Neural progenitor cell (in vitro differentiated cells): ENCODE results near the gene MDM4. TPM values are rescaled to one million over a fixed set of nuclear protein-coding genes. Genes with fewer than 3 reads are reported as not detected.
"Not testable (repeated sequence)": the region's sequence is repeated elsewhere in the genome, so short reads cannot be mapped to it uniquely, and the experiment has no call there.

ENCODE experiments used
- DNase-seq: peaks from one replicate; pipeline ENCODE4 v3.0.0-alpha.2; 2016; ENCODE audit warnings: low spot score
- H2AFZ ChIP-seq: fragments of 200-600 bp; sonication (generic); replicated peaks from 2 replicates; pipeline ENCODE4 v1.6.1; 2016; ENCODE audit warnings: antibody characterized with exemption
- H3F3A ChIP-seq: fragments of 200-600 bp; sonication (generic); 2 replicates; pipeline ENCODE4 v1.6.1; 2016; ENCODE audit warnings: antibody characterized with exemption, low read depth
- H3K27ac ChIP-seq: fragments of 200-600 bp; sonication (generic); 2 replicates; pipeline ENCODE4 v1.5.1; 2016; ENCODE audit warnings: mild to moderate bottlenecking
- H3K27me3 ChIP-seq: fragments of 200-600 bp; sonication (generic); 2 replicates; pipeline ENCODE4 v1.6.1; 2016; ENCODE audit warnings: mild to moderate bottlenecking, moderate library complexity
- H3K36me3 ChIP-seq: fragments of 200-600 bp; sonication (generic); 2 replicates; pipeline ENCODE4 v1.5.1; 2016
- H3K4me1 ChIP-seq: fragments of 200-600 bp; sonication (generic); 2 replicates; pipeline ENCODE4 v1.6.1; 2016; ENCODE audit warnings: mixed run types
- H3K4me2 ChIP-seq: fragments of 200-600 bp; sonication (generic); 2 replicates; pipeline ENCODE4 v1.6.1; 2016
- H3K4me3 ChIP-seq: fragments of 200-600 bp; sonication (generic); 2 replicates; pipeline ENCODE4 v1.5.1; 2016
- H3K79me2 ChIP-seq: fragments of 200-600 bp; sonication (generic); 2 replicates; pipeline ENCODE4 v1.6.1; 2016; ENCODE audit warnings: low read depth
- H3K9ac ChIP-seq: fragments of 200-600 bp; sonication (generic); 2 replicates; pipeline ENCODE4 v1.6.1; 2016
- H3K9me3 ChIP-seq: fragments of 200-600 bp; sonication (generic); 2 replicates; pipeline ENCODE4 v1.5.1; 2016; ENCODE audit warnings: low read depth
- H4K20me1 ChIP-seq: fragments of 200-600 bp; sonication (generic); 2 replicates; pipeline ENCODE4 v1.6.1; 2016; ENCODE audit warnings: low read depth
- H3K27ac Mint-ChIP-seq: 3 replicates; pipeline ENCODE4 v1.8.0; 2021; ENCODE audit warnings: mixed read lengths
- H3K27me3 Mint-ChIP-seq: 2 replicates; pipeline ENCODE4 v1.8.0; 2022; ENCODE audit warnings: low read depth, mild to moderate bottlenecking, inconsistent platforms, moderate library complexity, mixed read lengths; ENCODE audit not compliant: insufficient read depth
- H3K36me3 Mint-ChIP-seq: 3 replicates; pipeline ENCODE4 v1.8.0; 2021; ENCODE audit warnings: mixed read lengths
- H3K4me1 Mint-ChIP-seq: 3 replicates; pipeline ENCODE4 v1.8.0; 2021; ENCODE audit warnings: mixed read lengths
- H3K4me3 Mint-ChIP-seq: 3 replicates; pipeline ENCODE4 v1.8.0; 2021; ENCODE audit warnings: mild to moderate bottlenecking, moderate library complexity, mixed read lengths
- H3K9me3 Mint-ChIP-seq: 3 replicates; pipeline ENCODE4 v1.8.0; 2020; ENCODE audit warnings: mixed read lengths
- EZH2 ChIP-seq: fragments of 200-600 bp; sonication (generic); IDR thresholded peaks from 2 replicates; pipeline ENCODE4 v1.6.1; 2017; ENCODE audit warnings: antibody characterized with exemption, mild to moderate bottlenecking, moderate library complexity
- EZH2phosphoT487 ChIP-seq: fragments of 200-600 bp; sonication (generic); IDR thresholded peaks from 2 replicates; pipeline ENCODE4 v1.6.1; 2017; ENCODE audit warnings: antibody characterized with exemption
- total RNA-seq: library from RNA; depleted of rRNA; stranded (reverse); fragments of >200 nt; gene quantifications from 2 replicates; pipeline ENCODE4 v1.2.3, GENCODE V29; 2015; ENCODE audit warnings: low replicate concordance
- TF ChIP-seq, protein P1 (sequence below): fragments of 200-600 bp; sonication (generic); IDR thresholded peaks from 2 replicates; pipeline ENCODE4 v1.5.1; 2017; ENCODE audit warnings: antibody characterized with exemption, mild to moderate bottlenecking

Gene MDM4
- total RNA-seq, 1 donor from 2014 or later, result 72.9 TPM

DNA sequence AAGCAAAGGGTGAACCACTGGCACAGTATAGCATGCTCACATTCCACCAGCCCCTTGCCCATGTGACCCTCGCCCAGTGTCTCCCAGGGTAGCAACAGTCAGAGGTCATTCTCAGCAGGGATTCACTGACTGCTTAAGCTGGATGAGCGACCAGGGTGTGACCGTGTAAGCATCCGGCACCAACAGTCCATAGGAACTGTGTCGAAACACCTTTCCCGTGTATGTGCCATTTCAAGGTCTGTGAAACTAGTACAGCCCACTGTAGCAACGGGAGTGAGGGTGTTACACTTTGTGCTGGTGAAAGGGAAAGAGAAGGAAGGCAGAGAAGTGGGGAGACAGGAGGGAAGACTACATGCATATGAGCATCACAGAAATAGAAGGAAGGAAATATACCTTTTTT, 32.4 kb upstream of the MDM4 start:
- no peak for DNase-seq
- Mint-ChIP-seq H3K27ac (no peak overlapping the region), H3K4me1 (peaks cover 64% of the 10 kb centered on the region)

DNA sequence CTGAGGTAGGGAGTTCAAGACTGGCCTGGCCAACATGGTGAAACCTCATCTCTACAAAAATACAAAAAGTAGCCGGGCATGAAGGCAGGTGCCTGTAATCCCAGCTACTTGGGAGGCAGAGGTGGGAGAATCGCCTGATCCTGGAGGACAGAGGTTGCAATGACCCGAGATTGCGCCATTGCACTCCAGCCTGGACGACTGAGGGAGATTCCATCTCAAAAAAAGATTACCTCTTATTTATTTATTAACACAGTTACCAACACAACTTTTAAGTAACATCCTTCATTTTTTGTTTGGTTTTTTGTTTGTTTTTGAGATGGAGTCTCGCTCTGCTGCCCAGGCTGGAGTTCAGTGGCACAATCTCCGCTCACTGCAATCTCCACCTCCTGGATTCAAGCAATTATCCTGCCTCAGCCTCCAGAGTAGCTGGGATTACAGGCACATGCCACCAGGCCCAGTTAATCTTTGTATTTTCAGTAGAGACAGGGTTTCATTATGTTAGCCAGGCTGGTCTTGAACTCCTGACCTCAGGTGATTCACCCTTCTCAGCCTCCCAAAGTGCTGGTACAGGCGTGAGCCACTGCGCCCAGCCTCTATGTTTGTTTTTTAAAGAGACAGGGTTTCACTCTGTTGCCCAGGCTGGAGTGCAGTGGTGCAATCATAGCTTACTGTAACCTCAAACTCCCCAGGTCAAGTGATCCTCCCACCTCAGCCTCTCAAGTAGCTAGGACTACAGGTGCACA, 29.5 kb upstream of the MDM4 start:
- H2AFZ ChIP-seq, H3K27me3 ChIP-seq, H3K4me3 Mint-ChIP-seq, H3K27ac Mint-ChIP-seq, H3K27me3 Mint-ChIP-seq, H3K27ac ChIP-seq, H3K9ac ChIP-seq, H3K36me3 ChIP-seq, H3K4me2 ChIP-seq, H3K9me3 Mint-ChIP-seq, H3K4me3 ChIP-seq, DNase-seq, H3K9me3 ChIP-seq: not testable (repeated sequence)
- Histone ChIP-seq H3K4me1 (peaks cover 24% of the 10 kb centered on the region), H3F3A (peaks cover 20% of the 10 kb centered on the region), H4K20me1 (peaks cover 77% of the 10 kb centered on the region), H3K79me2 (peaks cover 83% of the 10 kb centered on the region)
- Mint-ChIP-seq H3K4me1 (peaks cover 40% of the 10 kb centered on the region), H3K36me3 (peaks cover 20% of the 10 kb centered on the region)

More for the DNA sequence above, 32.4 kb upstream of the MDM4 start:
- Histone ChIP-seq H3F3A (peaks cover 16% of the 10 kb centered on the region), H3K4me2 (no peak overlapping the region), H3K27ac (no peak overlapping the region), H3K4me3 (no peak overlapping the region), H3K27me3 (no peaks in the 10 kb centered on the region), H3K4me1 (peaks cover 34% of the 10 kb centered on the region), H2AFZ (no peak overlapping the region), H3K79me2 (peaks cover 75% of the 10 kb centered on the region), H3K9me3 (no peaks in the 10 kb centered on the region), H3K9ac (no peak overlapping the region), H4K20me1 (peaks cover 72% of the 10 kb centered on the region), H3K36me3 (no peaks in the 10 kb centered on the region)
- H3K4me3 Mint-ChIP-seq, result no peak overlapping the region
- peaks cover 20% of the 10 kb centered on the region for H3K36me3 Mint-ChIP-seq
- TF ChIP-seq, protein P1, sequence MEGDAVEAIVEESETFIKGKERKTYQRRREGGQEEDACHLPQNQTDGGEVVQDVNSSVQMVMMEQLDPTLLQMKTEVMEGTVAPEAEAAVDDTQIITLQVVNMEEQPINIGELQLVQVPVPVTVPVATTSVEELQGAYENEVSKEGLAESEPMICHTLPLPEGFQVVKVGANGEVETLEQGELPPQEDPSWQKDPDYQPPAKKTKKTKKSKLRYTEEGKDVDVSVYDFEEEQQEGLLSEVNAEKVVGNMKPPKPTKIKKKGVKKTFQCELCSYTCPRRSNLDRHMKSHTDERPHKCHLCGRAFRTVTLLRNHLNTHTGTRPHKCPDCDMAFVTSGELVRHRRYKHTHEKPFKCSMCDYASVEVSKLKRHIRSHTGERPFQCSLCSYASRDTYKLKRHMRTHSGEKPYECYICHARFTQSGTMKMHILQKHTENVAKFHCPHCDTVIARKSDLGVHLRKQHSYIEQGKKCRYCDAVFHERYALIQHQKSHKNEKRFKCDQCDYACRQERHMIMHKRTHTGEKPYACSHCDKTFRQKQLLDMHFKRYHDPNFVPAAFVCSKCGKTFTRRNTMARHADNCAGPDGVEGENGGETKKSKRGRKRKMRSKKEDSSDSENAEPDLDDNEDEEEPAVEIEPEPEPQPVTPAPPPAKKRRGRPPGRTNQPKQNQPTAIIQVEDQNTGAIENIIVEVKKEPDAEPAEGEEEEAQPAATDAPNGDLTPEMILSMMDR, result no peak
- no peak for TF ChIP-seq EZH2
- no peak for TF ChIP-seq EZH2phosphoT487
- peaks cover 4% of the 10 kb centered on the region for H3K27me3 Mint-ChIP-seq
- H3K9me3 Mint-ChIP-seq, result no peaks in the 10 kb centered on the region

DNA sequence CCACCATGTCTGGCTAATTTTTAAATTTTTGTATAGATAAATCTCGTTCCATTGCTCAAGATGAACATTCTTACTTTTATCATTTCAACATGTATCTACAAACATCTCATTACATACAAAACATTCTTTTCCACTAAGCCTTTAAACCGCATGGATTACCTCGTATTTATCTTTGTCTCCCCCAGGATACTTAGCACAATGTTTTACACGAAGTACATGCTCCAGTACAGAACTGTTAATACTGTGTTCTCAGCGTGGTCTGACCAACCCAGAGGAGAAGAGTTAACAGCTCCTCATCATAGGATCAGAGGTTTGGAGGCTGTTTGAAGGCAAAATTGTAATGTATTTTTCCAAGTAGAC, 29.0 kb upstream of the MDM4 start:
- H3K36me3 Mint-ChIP-seq, result peaks cover 20% of the 10 kb centered on the region
- no peaks in the 10 kb centered on the region for H3K27me3 ChIP-seq
- no peak overlapping the region for H3K4me3 Mint-ChIP-seq
- H3K4me2 ChIP-seq, result no peak overlapping the region
- H3K9me3 Mint-ChIP-seq, result no peaks in the 10 kb centered on the region
- no peak overlapping the region for H3K9ac ChIP-seq
- H3K79me2 ChIP-seq, result peaks cover 88% of the 10 kb centered on the region
- no peak overlapping the region for H3K27ac Mint-ChIP-seq
- H3K9me3 ChIP-seq, result no peaks in the 10 kb centered on the region
- H3K4me1 Mint-ChIP-seq, result peaks cover 40% of the 10 kb centered on the region
- H4K20me1 ChIP-seq, result peaks cover 77% of the 10 kb centered on the region
- H3K36me3 ChIP-seq, result no peaks in the 10 kb centered on the region
- no peak overlapping the region for H3K4me3 ChIP-seq
- H3K27me3 Mint-ChIP-seq, result no peaks in the 10 kb centered on the region
- peaks cover 28% of the 10 kb centered on the region for H3K4me1 ChIP-seq
- no peak for TF ChIP-seq EZH2
- no peak for TF ChIP-seq EZH2phosphoT487
- TF ChIP-seq, protein P1, result no peak
- no peak for DNase-seq
- no peak overlapping the region for H3K27ac ChIP-seq
- peaks cover 14% of the 10 kb centered on the region for H3F3A ChIP-seq
- no peak overlapping the region for H2AFZ ChIP-seq

DNA sequence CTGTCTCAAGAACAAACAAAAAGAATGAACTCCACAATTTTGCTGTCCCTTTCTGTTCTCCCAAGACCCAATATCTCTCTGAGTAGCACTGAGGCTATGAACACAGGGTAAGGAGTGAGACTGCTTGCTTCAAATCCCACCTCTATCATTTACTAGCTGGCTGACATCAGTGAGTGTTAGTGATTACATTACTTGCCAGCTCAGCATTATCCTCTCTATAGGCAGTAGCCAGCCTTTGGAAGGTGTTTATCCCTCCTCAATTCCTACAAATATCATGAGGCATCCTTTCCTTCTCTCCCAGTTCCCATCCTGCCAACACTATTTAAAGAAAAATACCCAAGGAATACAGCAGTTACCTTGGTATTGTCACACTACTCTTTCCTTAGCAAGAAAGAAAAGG, 24.6 kb upstream of the MDM4 start:
- Histone ChIP-seq H3K79me2 (peaks cover 75% of the 10 kb centered on the region), H3K27ac (no peak overlapping the region), H3K4me2 (peak overlapping the region; percentile 98), H3K9ac (no peak overlapping the region), H3F3A (peaks cover 37% of the 10 kb centered on the region), H3K4me3 (no peak overlapping the region), H3K36me3 (no peaks in the 10 kb centered on the region), H3K4me1 (peaks cover 26% of the 10 kb centered on the region), H2AFZ (no peak overlapping the region), H3K27me3 (peaks cover 9% of the 10 kb centered on the region), H4K20me1 (peaks cover 59% of the 10 kb centered on the region), H3K9me3 (no peaks in the 10 kb centered on the region)
- peak overlapping the region; percentile 98 for H3K4me3 Mint-ChIP-seq
- TF ChIP-seq, protein P1, result no peak
- TF ChIP-seq EZH2, result no peak
- no peak for TF ChIP-seq EZH2phosphoT487
- H3K27ac Mint-ChIP-seq, result no peak overlapping the region
- no peaks in the 10 kb centered on the region for H3K9me3 Mint-ChIP-seq
- peaks cover 18% of the 10 kb centered on the region for H3K36me3 Mint-ChIP-seq
- peaks cover 4% of the 10 kb centered on the region for H3K27me3 Mint-ChIP-seq
- no peak for DNase-seq
- peaks cover 34% of the 10 kb centered on the region for H3K4me1 Mint-ChIP-seq
